ENCODE data around the gene RTF1. TPM values are rescaled to one million over a fixed set of nuclear protein-coding genes. Genes with fewer than 3 reads are reported as not detected.
"Not testable (repeated sequence)": the region's sequence is repeated elsewhere in the genome, so short reads cannot be mapped to it uniquely, and the experiment has no call there.

RTF1 gene
- total RNA-seq (ENCODE audit: low replicate concordance), result 29.5 and 29.6 TPM in 2 replicates

GRCh38 chr15:41416742-41417417 lies at the start of gene RTF1:
RTF1 (plus strand) TSS chr15:41417095; CDS start chr15:41417116, 21 bp downstream.
- H3K4me3 ChIP-seq (ENCODE audit: low read depth, low read length), result peak within 1 kb of the TSS; percentile 92
- no peak for TF ChIP-seq CTCF (IDR thresholded peaks at IDR 0.05; ENCODE audit: insufficient read depth, low read length)
- DNase-seq (ENCODE audit: low read depth), result peak; percentile 81

GRCh38 chr15:41367418-41367817 lies 49.5 kb upstream of the RTF1 start:
- no peak for DNase-seq (ENCODE audit: low read depth)
- no peak for TF ChIP-seq CTCF (IDR thresholded peaks at IDR 0.05; ENCODE audit: insufficient read depth, low read length)
- no peak overlapping the region for H3K4me3 ChIP-seq (ENCODE audit: low read depth, low read length)

GRCh38 chr15:41377978-41378377 lies 38.9 kb upstream of the RTF1 start:
- DNase-seq (ENCODE audit: low read depth), result no peak
- no peak for TF ChIP-seq CTCF (IDR thresholded peaks at IDR 0.05; ENCODE audit: insufficient read depth, low read length)
- no peak overlapping the region for H3K4me3 ChIP-seq (ENCODE audit: low read depth, low read length)

- H3K4me3 ChIP-seq (ENCODE audit: low read depth, low read length); DNase-seq (ENCODE audit: low read depth): not testable (repeated sequence)
These were observed 32.7 kb upstream of the RTF1 start for GRCh38 chr15:41383974-41384749.

GRCh38 chr15:41387646-41388045 lies 29.2 kb upstream of the RTF1 start:
- no peak for DNase-seq (ENCODE audit: low read depth)
- no peak for TF ChIP-seq CTCF (IDR thresholded peaks at IDR 0.05; ENCODE audit: insufficient read depth, low read length)

GRCh38 chr15:41392659-41393058 lies 24.2 kb upstream of the RTF1 start:
- DNase-seq (ENCODE audit: low read depth), result no peak
- H3K4me3 ChIP-seq (ENCODE audit: low read depth, low read length), result no peak overlapping the region
- no peak for TF ChIP-seq CTCF (IDR thresholded peaks at IDR 0.05; ENCODE audit: insufficient read depth, low read length)

More at GRCh38 chr15:41387646-41388045, 29.2 kb upstream of the RTF1 start:
- H3K4me3 ChIP-seq (ENCODE audit: low read depth, low read length), result no peak overlapping the region

GRCh38 chr15:41394924-41395323 lies 22.0 kb upstream of the RTF1 start:
- TF ChIP-seq CTCF (IDR thresholded peaks at IDR 0.05; ENCODE audit: insufficient read depth, low read length), result no peak
- no peak overlapping the region for H3K4me3 ChIP-seq (ENCODE audit: low read depth, low read length)
- no peak for DNase-seq (ENCODE audit: low read depth)
